ENCODE results near the gene AGRP.

DNA sequence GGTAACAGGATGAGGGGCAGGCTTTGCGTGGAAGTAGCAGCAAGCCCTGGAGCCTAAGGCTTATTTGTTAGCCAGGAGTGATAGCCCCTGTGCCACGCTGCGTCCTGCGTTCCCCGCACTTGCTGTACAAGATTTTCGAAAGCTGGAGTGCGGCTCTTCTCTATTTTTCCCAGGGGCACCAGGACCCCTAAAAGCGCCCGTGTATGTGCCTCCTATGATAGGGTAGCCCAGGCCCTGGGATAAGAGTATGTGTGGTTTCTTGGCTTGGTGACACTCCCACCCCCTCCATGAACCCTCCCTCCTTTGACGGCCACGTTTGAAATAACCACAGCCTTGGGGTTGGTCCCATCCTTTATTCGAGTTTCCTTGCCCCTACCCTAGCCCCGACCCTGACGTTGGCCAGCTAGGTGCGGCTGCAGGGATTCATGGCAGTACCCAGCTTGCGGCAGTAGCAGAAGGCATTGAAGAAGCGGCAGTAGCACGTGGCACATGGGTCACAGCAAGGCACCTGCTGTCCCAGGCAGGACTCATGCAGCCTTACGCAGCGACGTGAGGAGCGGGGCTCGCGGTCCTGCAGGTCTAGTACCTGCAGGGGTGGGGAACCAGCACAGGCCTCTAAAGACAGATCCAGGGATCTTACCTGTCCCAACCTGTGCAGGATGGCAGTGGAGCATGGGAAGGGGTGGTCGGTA, 968 bp downstream of the AGRP start:
- TF ChIP-seq POLR2A (IDR thresholded peaks at IDR 0.05), result no peak
- no peak for TF ChIP-seq POLR2AphosphoS5 (IDR thresholded peaks at IDR 0.05)
- no peak for TF ChIP-seq CTCF (IDR thresholded peaks at IDR 0.05)

Data from sigmoid colon (tissue), 4 donors.